22Rv1 (cell line): ENCODE data around the gene KIAA1549.

ENCODE experiments used
- CTCF ChIP-seq: fragments of 450-650 bp; IDR thresholded peaks from 2 replicates; pipeline ENCODE4 v1.5.1; 2017; ENCODE audit warnings: mild to moderate bottlenecking
- ZFX ChIP-seq: fragments of 450-650 bp; IDR thresholded peaks from 2 replicates; pipeline ENCODE4 v1.6.1; 2017; ENCODE audit warnings: antibody characterized with exemption, borderline replicate concordance

- TF ChIP-seq CTCF, result no peak
- no peak for TF ChIP-seq ZFX
Observed at GRCh38 chr7:138916731-138917130, 64.5 kb downstream of the KIAA1549 start.
